Islet precursor cell (in vitro differentiated cells): ENCODE data around the gene PPP1R12B.

Experiments
- DNase-seq: peaks from one replicate; pipeline ENCODE4 v3.0.0-alpha.2; 2018

The PPP1R12B gene

GRCh38 chr1:202639500-202639899, 291.0 kb downstream of the PPP1R12B start:
- no peak for DNase-seq

DNA sequence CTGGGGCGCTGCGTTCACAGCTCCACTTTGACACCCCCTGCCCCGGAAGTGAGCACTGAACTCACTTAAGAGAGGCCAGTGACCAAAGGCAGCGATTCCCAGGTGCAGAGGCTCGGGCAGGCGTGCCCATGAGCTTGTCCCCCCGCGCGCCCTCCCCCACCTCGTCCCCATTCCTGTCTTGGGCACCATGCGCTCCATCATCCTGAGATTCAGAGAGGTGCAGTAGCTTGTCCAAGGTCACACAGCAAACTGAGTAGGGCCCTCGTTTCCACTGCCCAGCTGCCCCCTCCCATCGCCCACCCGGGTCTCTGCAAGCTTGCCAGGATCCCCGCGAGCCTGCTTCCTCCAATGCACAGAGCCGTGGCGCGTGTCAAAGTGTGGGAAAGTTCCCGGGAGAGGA, 293.7 kb downstream of the PPP1R12B start:
- DNase-seq, result no peak
